ENCODE data around the gene GOSR1. TPM values are rescaled to one million over a fixed set of nuclear protein-coding genes. Genes with fewer than 3 reads are reported as not detected.
"Not testable (repeated sequence)": the region's sequence is repeated elsewhere in the genome, so short reads cannot be mapped to it uniquely, and the experiment has no call there.

The GOSR1 gene
- total RNA-seq, 2 experiments from 2014 or later: 33.9 to 37.3 TPM

DNA sequence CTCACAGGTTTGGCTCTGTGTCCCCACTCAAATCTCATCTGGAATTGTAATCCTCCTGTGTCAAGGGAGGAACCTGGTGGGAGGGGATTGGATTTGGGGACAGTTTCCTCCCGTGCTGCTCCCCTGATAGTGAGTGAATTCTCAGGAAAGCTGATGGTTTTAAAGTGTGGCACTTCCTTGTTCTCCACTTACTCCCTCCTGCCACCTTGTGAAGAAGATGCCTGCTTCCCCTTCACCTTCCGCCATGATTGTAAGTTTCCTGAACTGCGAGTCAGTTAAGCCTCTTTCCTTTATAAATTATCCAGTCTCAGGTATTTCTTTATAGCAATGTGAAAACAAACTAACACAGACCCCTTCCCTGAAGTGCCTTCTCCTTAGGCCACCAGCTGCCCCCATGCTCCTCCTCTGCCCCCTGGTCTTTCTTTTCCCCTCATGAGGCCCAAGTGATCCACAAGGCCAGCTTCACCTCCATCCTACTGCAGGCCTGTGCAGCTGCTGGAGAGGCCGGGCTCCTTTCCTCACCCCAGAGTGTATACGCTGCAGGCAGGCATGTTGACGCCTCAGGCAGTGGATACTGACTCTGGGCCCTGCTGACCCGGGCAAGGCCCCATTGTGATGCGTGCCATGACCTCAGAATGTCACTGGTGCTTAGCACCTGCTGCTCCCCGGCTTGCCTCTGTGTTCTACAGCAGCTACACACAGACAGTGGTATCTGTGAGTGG, 74.2 kb downstream of the GOSR1 start:
- H3K9me3 Mint-ChIP-seq; H3K27me3 Mint-ChIP-seq (ENCODE audit: low read depth); DNase-seq; H3K27ac Mint-ChIP-seq; H3K36me3 Mint-ChIP-seq (ENCODE audit: low read depth); H3K4me3 Mint-ChIP-seq; H3K4me1 Mint-ChIP-seq (ENCODE audit: low read depth); intact Hi-C loops (cut with micrococcal nuclease); CTCF ChIA-PET: not testable (repeated sequence)

DNA sequence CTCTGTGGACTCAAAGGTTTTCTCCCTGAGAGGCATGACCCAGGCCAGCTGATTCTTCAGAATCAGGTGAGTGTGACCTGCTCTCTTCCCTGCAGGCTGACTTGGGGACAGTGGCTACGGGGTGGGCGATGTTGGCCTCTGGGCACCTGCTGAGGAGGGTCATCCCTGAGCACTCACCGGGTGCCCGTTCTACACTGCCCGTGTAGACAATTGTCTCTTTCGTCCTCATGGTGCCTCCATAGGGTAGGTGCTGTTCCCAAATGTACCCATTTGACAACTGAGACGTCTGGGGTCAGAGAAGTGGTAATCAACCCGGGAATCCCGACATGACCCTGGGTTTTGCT, 74.8 kb downstream of the GOSR1 start:
- intact Hi-C loops (cut with micrococcal nuclease): no loop called here
- Mint-ChIP-seq H3K27me3 (ENCODE audit: low read depth) (no peaks in the 10 kb centered on the region), H3K27ac (no peak overlapping the region), H3K9me3 (no peaks in the 10 kb centered on the region), H3K36me3 (ENCODE audit: low read depth) (no peaks in the 10 kb centered on the region), H3K4me1 (ENCODE audit: low read depth) (no peaks in the 10 kb centered on the region), H3K4me3 (no peak overlapping the region)
- no peak for DNase-seq
- CTCF ChIA-PET: no interaction called here

- intact Hi-C loops (cut with micrococcal nuclease): no loop called here
- H3K27ac Mint-ChIP-seq: no peak overlapping the region
- no peak for DNase-seq
Observed at GRCh38 chr17:30552994-30553566, 75.9 kb downstream of the GOSR1 start.

DNA sequence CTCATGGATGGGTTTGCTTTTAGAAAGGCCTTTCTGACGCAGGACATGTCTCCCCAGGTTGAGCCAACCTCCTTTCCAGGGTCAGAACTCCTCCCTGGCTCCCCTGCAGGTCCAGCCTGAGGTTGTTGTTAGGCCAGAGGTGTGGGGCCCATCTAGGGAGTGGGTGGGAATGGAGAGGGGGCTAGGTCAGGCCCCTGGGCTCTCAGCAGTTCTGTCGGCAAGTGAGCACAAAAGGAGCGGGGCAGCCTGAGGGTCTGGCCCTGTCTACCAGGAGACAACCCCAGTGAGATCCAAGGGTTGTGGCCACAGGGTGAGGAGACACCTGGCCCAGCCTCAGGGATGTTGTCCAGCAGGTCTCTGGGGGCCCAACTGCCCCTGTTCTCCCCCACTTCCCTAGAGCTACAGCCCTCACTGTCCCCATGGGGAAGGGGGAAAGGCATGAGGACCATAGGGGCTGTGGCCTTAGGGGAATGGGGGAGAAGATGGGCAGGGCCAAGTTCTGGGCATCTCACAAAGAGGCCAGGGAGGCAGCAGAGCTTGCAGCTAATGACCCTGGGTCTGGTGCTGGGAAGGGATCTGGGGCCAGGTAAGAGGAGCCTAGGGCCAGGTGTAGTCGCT, 76.7 kb downstream of the GOSR1 start:
- H3K27ac Mint-ChIP-seq; CTCF ChIA-PET; H3K36me3 Mint-ChIP-seq (ENCODE audit: low read depth); DNase-seq; H3K4me3 Mint-ChIP-seq; H3K27me3 Mint-ChIP-seq (ENCODE audit: low read depth); H3K9me3 Mint-ChIP-seq; H3K4me1 Mint-ChIP-seq (ENCODE audit: low read depth): not testable (repeated sequence)
- intact Hi-C loops (cut with micrococcal nuclease): loop anchor here (2.0 kb wide), 1 partner anchor 213 kb away; no protein-coding TSS in a partner anchor

More at GRCh38 chr17:30552994-30553566, 75.9 kb downstream of the GOSR1 start:
- H3K9me3 Mint-ChIP-seq: no peaks in the 10 kb centered on the region
- CTCF ChIA-PET: no interaction called here
- H3K27me3 Mint-ChIP-seq (ENCODE audit: low read depth): no peaks in the 10 kb centered on the region
- H3K4me1 Mint-ChIP-seq (ENCODE audit: low read depth): peaks cover 7% of the 10 kb centered on the region
- no peaks in the 10 kb centered on the region for H3K36me3 Mint-ChIP-seq (ENCODE audit: low read depth)
- no peak overlapping the region for H3K4me3 Mint-ChIP-seq

DNA sequence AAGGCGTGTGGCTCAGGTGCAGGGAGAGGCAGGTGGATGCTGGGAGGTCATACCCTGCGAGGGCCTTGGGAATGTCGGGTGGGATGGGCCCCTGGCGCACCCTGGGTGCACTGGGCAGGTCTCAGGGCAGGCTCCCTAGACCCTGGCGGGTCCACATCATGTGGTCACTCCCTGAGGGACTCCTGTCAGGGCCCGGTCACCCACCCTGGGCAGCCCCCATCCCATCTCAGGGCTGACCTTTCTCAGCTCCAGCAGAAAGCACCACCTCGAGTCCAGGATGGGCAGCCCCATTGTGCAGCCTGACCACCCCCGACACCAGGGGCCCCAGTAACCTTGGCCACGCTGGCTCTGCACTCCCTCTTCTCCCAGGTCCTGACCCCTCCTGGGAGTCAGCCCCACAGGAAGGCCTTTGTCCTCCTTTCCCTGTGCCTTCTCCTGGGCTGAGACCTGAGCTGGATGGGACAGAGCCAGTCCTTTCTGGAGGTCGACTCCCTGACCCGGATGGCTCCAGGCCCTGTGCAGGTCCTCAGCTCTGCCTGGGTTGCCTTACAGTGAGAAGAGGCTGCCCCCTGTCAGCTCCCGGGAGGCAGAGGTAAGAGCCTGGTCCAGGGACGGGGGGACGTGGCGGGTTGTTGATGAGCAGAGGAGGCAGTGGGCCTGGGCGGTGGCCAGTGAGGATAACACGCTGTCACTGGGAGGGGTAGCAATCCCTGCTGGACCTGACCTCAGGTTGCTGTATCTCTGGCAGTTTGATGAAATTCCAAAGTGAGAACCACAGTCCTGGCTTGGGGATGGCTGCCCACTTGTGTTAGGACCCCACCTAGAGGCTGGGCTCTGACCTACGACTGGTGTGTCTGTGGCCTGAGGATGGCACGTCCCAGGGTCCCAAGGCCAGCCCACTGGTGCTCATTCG, 77.9 kb downstream of the GOSR1 start:
- Mint-ChIP-seq H3K4me3 (no peak overlapping the region), H3K27ac (no peak overlapping the region), H3K27me3 (ENCODE audit: low read depth) (no peaks in the 10 kb centered on the region), H3K9me3 (no peaks in the 10 kb centered on the region), H3K4me1 (ENCODE audit: low read depth) (peaks cover 8% of the 10 kb centered on the region), H3K36me3 (ENCODE audit: low read depth) (no peaks in the 10 kb centered on the region)
- peak; percentile 32 for DNase-seq
- CTCF ChIA-PET: interaction anchor here (1.3 kb wide), 1 partner anchor 215 kb away, joined by 3 read pairs; no protein-coding TSS in a partner anchor
- intact Hi-C loops (cut with micrococcal nuclease): loop anchor here (2.0 kb wide), 1 partner anchor 214 kb away; no protein-coding TSS in a partner anchor

DNA sequence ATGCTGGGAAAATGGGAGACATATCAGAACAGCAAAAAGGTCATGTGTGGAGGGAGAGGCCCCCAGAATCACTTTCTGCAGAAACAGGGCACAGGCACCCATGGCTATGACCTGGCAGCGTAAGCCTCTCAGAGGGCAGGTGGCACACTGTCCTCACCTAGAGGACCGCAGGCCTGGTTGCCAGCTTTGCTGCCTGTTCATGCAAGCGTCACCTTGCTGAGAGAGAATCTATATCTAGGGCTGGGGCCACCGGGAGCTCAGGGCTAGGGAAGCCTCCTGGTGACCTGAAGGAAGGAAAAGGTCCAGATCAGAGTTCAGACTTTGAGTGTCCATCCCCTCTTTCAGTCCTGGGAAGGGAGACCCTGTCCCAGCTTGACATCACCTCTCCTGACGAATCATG, 78.7 kb downstream of the GOSR1 start:
- no peak for DNase-seq
- Mint-ChIP-seq H3K27me3 (ENCODE audit: low read depth) (no peaks in the 10 kb centered on the region), H3K36me3 (ENCODE audit: low read depth) (no peaks in the 10 kb centered on the region), H3K4me3 (no peak overlapping the region), H3K4me1 (ENCODE audit: low read depth) (peaks cover 8% of the 10 kb centered on the region), H3K27ac (no peak overlapping the region), H3K9me3 (no peaks in the 10 kb centered on the region)
- intact Hi-C loops (cut with micrococcal nuclease): loop anchor here (2.0 kb wide), 1 partner anchor 215 kb away; no protein-coding TSS in a partner anchor
- CTCF ChIA-PET: interaction anchor here (1.3 kb wide), 1 partner anchor 216 kb away, joined by 3 read pairs; no protein-coding TSS in a partner anchor

DNA sequence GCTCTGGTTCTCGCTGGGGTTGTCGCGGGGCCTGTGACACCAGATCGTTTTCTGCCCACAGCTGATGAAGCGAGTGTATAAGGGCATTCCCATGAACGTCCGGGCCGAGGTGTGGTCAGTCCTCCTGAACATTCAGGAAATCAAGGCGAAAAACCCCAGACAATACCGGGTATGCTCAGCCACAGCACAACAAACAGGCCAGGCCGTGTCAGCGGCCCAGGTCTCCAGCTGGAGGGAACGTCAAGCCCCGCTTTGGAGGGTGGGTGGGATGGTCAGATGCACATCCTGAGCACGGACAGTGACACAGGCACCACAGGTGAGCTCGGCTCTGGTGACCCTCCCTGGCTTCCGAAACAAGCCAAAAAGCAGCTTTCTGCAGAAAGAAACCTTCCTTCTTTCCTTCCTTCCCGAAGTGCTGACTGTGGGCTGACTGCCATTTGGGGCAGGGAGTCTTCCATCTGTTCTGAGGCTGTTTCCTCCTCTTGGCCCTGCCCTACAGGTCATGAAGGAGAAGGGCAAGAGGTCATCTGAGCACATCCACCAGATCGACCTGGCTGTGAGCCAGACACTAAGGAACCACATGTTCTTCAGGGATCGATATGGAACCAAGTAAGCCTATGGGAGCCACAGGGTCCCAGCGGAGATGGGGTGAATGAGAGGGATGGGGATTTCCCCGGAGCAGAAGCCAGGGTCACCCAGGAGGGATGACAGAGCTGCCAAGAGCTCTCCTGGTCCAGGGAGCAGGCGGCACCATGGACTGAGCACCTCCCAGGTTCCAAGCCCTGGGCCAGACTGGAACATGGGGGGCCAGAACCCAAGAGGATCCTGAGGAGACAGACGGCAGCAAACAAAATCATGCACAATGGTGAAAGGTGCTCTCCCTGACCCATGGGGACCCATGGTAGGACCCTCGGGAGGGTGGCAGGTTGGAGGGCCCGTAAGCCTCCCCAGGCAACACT, 79.4 kb downstream of the GOSR1 start:
- CTCF ChIA-PET: interaction anchor here (1.3 kb wide), 1 partner anchor 216 kb away, joined by 3 read pairs; no protein-coding TSS in a partner anchor
- Mint-ChIP-seq H3K27ac (no peak overlapping the region), H3K4me3 (no peak overlapping the region), H3K36me3 (ENCODE audit: low read depth) (no peaks in the 10 kb centered on the region), H3K4me1 (ENCODE audit: low read depth) (peaks cover 8% of the 10 kb centered on the region), H3K27me3 (ENCODE audit: low read depth) (no peaks in the 10 kb centered on the region), H3K9me3 (no peaks in the 10 kb centered on the region)
- no peak for DNase-seq
- intact Hi-C loops (cut with micrococcal nuclease): no loop called here

DNA sequence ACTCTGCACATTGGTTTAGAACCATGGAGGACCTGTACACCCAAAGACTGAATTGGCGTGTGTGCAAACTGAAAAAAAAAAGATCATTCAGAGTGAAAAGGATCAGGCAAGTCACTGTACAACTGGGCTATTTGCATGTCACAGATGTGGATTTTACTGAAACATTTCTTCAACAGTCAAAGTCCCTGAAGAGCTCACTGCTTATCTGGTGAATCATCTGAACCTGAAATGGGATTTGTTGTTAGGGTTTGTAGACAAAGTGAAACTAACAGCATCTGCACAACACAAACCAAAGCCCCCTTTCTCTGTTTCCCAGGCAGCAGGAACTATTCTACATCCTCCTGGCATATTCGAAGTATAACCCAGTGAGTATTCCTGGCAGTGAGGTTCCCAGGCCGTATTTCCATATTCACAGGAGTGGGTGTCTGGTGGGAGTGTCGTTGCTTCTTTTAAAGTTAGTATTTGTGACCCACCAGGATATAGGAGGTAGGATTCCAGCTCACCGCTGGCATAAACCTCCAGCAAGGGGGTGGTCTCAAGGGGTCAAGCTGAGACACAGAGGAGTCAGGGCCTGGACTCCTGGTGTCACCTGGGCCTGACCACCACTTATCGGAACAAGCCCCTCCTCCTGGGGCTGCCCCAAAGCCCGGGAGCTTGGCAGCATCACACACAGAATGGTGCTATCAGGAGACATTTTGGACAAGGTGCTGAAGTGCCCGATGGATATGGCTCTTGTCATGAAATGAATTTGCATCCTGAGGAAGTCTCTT, 80.9 kb downstream of the GOSR1 start:
- no peak for DNase-seq
- Mint-ChIP-seq H3K9me3 (no peaks in the 10 kb centered on the region), H3K27me3 (ENCODE audit: low read depth) (no peaks in the 10 kb centered on the region), H3K27ac (no peak overlapping the region), H3K36me3 (ENCODE audit: low read depth) (no peaks in the 10 kb centered on the region), H3K4me3 (no peak overlapping the region), H3K4me1 (ENCODE audit: low read depth) (peaks cover 8% of the 10 kb centered on the region)
- CTCF ChIA-PET: no interaction called here
- intact Hi-C loops (cut with micrococcal nuclease): no loop called here

DNA sequence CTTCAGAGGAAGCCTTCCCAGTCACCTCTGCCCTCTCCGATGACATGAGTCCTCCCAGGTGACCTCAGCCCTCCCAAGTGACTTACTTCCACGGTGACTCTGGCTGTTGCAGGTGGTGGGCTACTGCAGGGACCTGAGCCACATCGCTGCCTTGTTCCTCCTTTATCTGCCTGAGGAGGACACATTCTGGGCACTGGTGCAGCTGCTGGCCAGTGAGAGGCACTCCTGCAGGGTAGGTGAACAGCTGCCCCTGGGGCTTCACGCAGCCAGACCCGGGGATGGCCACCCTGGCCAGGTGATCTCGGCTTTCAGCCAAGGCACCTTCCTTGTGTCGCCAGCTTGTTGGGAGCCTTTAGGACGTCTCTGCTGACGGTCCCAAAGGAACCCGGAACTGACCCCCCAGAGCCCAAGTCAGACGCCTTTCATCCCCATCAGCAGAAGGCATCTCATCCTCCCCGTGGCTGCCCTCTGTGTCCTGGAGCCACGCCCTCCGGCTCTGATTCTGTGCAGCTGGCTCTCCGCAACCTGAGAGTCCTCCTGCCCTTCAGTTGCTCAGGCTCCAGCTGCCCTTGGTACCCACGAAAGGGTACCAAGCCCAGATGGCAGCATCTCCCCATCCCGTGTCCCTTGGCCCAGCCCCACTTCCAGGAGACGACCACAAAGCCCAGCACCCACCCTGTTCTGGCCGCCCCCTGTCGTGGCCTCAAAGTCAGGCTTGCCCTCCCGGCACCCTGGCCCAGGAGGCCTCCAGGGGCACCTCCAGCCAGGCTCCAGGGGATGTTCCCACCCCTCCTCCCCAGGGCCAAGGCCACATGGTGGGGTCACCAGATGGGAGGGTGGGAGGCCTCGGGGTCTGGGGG, 81.7 kb downstream of the GOSR1 start:
- Mint-ChIP-seq H3K27me3 (ENCODE audit: low read depth) (no peaks in the 10 kb centered on the region), H3K4me3 (no peak overlapping the region), H3K9me3 (no peaks in the 10 kb centered on the region), H3K36me3 (ENCODE audit: low read depth) (no peaks in the 10 kb centered on the region), H3K27ac (no peak overlapping the region), H3K4me1 (ENCODE audit: low read depth) (peaks cover 8% of the 10 kb centered on the region)
- intact Hi-C loops (cut with micrococcal nuclease): no loop called here
- no peak for DNase-seq
- CTCF ChIA-PET: no interaction called here

DNA sequence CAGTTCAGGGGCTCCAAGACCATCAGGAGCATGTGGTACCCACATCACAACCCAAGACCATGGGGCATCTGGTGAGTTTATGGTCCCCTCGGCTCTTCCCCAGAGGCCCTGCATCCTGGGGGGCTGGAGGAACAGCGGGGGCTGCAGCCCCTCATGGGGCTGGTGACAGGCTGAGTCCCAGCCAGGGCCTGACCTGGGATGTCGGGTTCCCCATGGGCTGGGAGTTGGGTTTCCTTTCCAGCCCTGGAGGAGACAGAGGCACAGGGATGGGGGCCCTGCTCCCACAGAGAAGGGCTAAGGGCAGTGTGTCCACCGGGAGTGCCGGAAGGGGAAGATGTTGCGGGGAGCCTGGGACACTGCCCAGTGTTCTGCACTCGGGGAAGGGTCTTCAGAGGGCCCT, 82.4 kb downstream of the GOSR1 start:
- CTCF ChIA-PET: no interaction called here
- DNase-seq: no peak
- Mint-ChIP-seq H3K27me3 (ENCODE audit: low read depth) (no peaks in the 10 kb centered on the region), H3K4me3 (no peak overlapping the region), H3K4me1 (ENCODE audit: low read depth) (peaks cover 8% of the 10 kb centered on the region), H3K36me3 (ENCODE audit: low read depth) (no peaks in the 10 kb centered on the region), H3K27ac (no peak overlapping the region), H3K9me3 (no peaks in the 10 kb centered on the region)
- intact Hi-C loops (cut with micrococcal nuclease): no loop called here

Data from activated naive CD4-positive, alpha-beta T cell treated with anti-CD3 and anti-CD28 coated beads for 36 hours (primary cell).